Measurements from ENCODE around the gene COL24A1.

- TF ChIP-seq CTCF (IDR thresholded peaks at IDR 0.05; ENCODE audit: borderline replicate concordance, extremely low read depth, low read length, poor library complexity, severe bottlenecking) (no peak), EZH2 (IDR thresholded peaks at IDR 0.05; ENCODE audit: borderline replicate concordance, low read depth, low read length, severe bottlenecking) (no peak)
Measured at GRCh38 chr1:86176226-86176625, 19.7 kb upstream of the COL24A1 start.
